ENCODE data around the gene MYO9B.

DNA sequence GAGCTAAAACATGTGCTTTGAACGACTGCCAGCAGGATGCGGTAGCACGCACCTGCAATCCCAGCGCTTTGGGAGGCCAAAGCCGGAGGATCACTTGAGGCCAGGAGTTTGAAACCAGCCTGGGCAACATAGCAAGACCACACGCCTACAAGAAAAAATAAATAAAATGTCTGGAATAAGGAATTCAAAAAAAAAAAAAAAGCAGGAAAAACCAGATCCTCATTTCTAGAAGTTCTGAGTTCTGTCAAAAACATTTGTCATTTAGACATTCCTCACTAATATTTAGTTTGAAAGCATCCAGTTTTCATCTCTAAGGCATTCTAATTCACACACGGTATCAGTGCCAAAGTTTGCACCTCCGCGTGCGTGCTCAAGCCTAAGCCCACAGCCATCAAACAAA is 102.7 kb downstream of the MYO9B start:
- TF ChIP-seq POLR2AphosphoS5 (IDR thresholded peaks at IDR 0.05; ENCODE audit: borderline replicate concordance, low read depth, low read length) (no peak), EZH2 (IDR thresholded peaks at IDR 0.05) (no peak), FOXP2 (optimal IDR thresholded peaks at IDR 0.05; ENCODE audit: control extremely low read depth, extremely low read length, insufficient read depth) (no peak)
